Testis (tissue), 3 donors: ENCODE data around the gene SKI. TPM values are rescaled to one million over a fixed set of nuclear protein-coding genes. Genes with fewer than 3 reads are reported as not detected.

Source experiments
- DNase-seq: peaks from one replicate; pipeline ENCODE4 v3.0.0-alpha.2; 2019
- H3K27ac ChIP-seq, 2 donors: fragments of 200-600 bp; sonication (generic); one replicate each; pipeline ENCODE4 v1.5.1; 2019
- H3K27me3 ChIP-seq: fragments of 200-600 bp; sonication (generic); one replicate; pipeline ENCODE4 v1.5.1; 2019
- H3K36me3 ChIP-seq: fragments of 200-600 bp; sonication (generic); one replicate; pipeline ENCODE4 v1.5.1; 2017; ENCODE audit warnings: low read depth; ENCODE audit errors: missing control alignments
- H3K4me1 ChIP-seq: fragments of 200-600 bp; sonication (generic); one replicate; pipeline ENCODE4 v1.5.1; 2019
- H3K4me3 ChIP-seq, 2 donors: fragments of 200-600 bp; sonication (generic); one replicate each; pipeline ENCODE4 v1.5.1; 2017 to 2019
- H3K9me3 ChIP-seq: fragments of 200-600 bp; sonication (generic); one replicate; pipeline ENCODE4 v1.5.1; 2017
- CTCF ChIP-seq, 3 experiments: fragments of 450-650 bp in 2 of 3; fragments of 200-600 bp in 1 of 3; sonication (generic) in 1 of 3; IDR thresholded peaks; one replicate each; pipeline ENCODE4 v1.5.1; 2016 to 2019; ENCODE audit warnings: antibody characterized with exemption in 3 of 3, mild to moderate bottlenecking in 2 of 3, moderate library complexity in 1 of 3
- POLR2A ChIP-seq: fragments of 450-650 bp; IDR thresholded peaks from one replicate; pipeline ENCODE4 v1.6.1; 2017; ENCODE audit warnings: antibody characterized with exemption, mild to moderate bottlenecking, moderate library complexity
- WGBS, 2 donors: methylation state at CpG; one replicate each; pipeline ENCODE4 v1.1.5; 2018; 5-methylcytosine and 5-hydroxymethylcytosine counted together
- intact Hi-C: fragments of 100-400 bp; cut with DNase I; formaldehyde crosslinking; loops from one replicate; pipeline ENCODE4 v1.15.1; 2023; ENCODE audit warnings: low total_unique reads
- polyA plus RNA-seq: library from polyadenylated mRNA; stranded (reverse); fragments of 350-450 nt; fragmentation: Illumina TruSeq; extraction: RNeasy Lipid Tissue Mini Kit (QIAGEN cat#74804); gene quantifications from one replicate; pipeline ENCODE4 v1.2.3, GENCODE V29; 2014; ENCODE audit warnings: low read depth, low replicate concordance; ENCODE audit not compliant: insufficient read depth
- total RNA-seq, 2 donors: library from RNA; depleted of rRNA; stranded (reverse); fragments of >200 nt; gene quantifications; one replicate each; pipeline ENCODE4 v1.2.3, GENCODE V29; 2016

SKI gene
- total and polyA plus RNA-seq, 3 donors from 2014 or later = 40.2 to 87.1 (median 85.7) TPM

DNA sequence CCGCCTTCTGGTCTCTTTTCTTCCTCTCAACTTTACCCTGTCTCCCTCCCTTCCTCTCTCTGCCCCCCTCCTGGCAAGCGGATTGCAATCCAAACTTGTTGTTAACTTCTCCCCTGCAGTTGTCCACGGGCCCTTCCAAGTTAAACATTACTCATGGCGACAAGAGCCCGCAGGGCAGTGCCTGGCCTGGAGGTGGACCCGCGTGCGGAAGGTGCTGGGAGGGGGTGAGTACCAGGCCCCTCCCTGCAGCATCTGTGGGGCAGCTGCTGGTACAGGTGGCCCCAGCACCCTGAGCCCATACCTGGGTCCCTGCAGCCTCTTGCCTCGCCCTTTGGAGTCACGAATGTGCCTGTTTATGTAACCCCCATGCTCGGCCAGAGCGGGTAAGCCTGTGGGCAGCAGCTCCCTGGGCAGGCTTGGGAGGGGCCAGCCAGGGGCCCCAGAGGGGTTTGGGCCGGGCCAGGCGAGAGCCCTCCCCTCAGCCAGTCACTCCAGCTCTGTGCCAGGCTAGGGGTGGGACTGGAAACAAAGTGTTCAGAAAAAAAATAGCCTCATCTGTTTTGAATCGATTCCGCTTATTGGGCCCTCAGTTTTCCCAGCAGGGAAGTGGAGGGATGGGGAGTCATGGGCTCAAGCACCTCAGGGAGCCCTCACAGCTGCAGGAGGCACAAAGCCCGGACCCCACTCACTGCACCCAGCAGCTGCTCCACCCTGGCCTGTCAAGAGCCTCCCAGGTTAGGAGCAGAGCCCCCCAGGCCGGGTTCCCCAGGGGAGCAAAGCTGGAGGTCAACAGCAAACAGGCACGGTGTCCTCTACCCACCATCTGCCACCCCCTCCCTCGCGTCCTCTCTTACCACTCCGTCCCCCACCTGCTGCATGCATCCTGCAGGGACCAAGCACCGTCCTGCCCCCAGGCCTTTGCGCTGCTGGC, 19.5 kb upstream of the SKI start:
- no peaks in the 10 kb centered on the region for H3K27me3 ChIP-seq
- H3K9me3 ChIP-seq = no peaks in the 10 kb centered on the region
- peak overlapping the region; percentile 84 to 94 for H3K27ac ChIP-seq
- H3K4me3 ChIP-seq = no peak overlapping the region
- H3K4me1 ChIP-seq = peaks cover 60% of the 10 kb centered on the region
- intact Hi-C loops = loop anchor here (10.0 kb wide), 1 partner anchor 106 kb away; no protein-coding TSS in a partner anchor
- WGBS, 2 donors = 71 to 75% methylated on average over 19 to 23 of the region's 24 CpGs
- H3K36me3 ChIP-seq = no peaks in the 10 kb centered on the region
- no peak for DNase-seq
- no peak for TF ChIP-seq CTCF (IDR thresholded peaks at IDR 0.05)
- no peak for TF ChIP-seq POLR2A

DNA sequence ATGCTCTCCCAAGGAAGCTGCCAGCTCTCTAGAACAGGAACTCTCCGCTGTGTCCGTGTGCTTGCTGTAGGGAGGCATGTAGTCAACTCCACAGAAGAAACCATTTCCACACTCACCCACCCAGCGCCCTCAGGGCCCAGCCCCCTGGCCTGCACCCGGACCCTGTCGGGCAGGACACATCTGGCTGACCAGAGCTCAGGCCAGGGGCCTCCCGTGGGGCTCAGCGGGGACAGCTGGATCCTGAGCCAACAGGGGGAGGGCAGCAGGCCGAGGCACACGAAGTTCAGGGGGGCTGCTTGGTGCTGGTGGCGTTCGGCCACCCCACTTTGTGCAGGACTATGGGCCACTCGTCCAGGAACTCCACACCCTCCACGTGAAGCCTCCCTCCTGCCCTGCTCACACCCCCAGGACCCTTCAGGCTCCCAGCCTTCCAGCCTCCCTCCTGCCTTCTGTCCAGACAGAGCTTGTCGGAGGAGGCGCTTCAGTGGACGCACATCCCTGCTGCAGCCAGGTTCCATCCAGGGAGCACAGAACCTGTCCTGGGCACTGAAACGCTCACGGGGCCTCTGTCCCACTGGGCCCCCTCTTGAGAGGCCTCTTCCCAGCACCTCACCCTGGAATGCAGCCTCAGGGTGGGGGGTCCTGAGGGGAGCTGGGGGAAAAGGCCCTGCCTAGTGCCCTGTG, 18.6 kb upstream of the SKI start:
- Histone ChIP-seq H3K27ac (peak overlapping the region; percentile 16 to 94), H3K9me3 (no peaks in the 10 kb centered on the region), H3K4me1 (peaks cover 69% of the 10 kb centered on the region), H3K4me3 (no peak overlapping the region), H3K36me3 (no peaks in the 10 kb centered on the region), H3K27me3 (no peaks in the 10 kb centered on the region)
- TF ChIP-seq POLR2A = no peak
- no peak for TF ChIP-seq CTCF (IDR thresholded peaks at IDR 0.05)
- no peak for DNase-seq
- 51 to 77% methylated on average over 9 to 18 of the region's 18 CpGs for WGBS, 2 donors
- intact Hi-C loops = loop anchor here (10.0 kb wide), 1 partner anchor 105 kb away; no protein-coding TSS in a partner anchor

DNA sequence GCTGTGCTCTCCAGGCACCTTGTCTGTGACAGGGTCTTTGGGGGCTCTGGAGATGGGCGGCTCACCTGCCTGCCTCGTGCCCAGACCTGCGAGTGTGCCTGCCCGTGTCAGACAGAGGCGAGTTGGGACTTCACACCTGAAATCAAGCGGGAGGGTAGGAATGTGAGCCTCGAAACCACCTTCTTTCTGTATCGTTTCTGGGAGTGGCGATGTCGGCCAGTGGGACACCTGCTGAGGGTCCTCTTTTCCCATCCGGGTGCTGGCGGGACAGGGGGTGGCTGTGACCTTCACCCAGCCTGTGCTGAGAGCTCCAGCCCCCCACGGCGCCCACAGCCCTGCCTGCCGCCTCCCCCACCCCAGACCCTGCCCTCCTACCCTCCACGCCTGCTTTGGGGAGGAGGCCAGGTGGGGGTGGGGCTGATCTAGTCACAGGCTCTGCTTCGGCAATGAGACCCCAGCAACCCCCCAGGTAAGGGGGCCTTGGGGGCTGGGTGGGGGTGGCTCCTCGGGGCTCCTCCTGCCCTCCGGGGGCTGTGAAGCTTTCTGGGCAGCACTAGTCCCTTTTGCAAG, 17.9 kb upstream of the SKI start:
- peaks cover 73% of the 10 kb centered on the region for H3K4me1 ChIP-seq
- peak overlapping the region in 1 of 2 donors; percentile 94 for H3K27ac ChIP-seq
- TF ChIP-seq CTCF (IDR thresholded peaks at IDR 0.05) (no peak), POLR2A (no peak)
- no peak for DNase-seq
- no peaks in the 10 kb centered on the region for H3K9me3 ChIP-seq
- no peaks in the 10 kb centered on the region for H3K36me3 ChIP-seq
- intact Hi-C loops = no loop called here
- H3K27me3 ChIP-seq = no peaks in the 10 kb centered on the region
- H3K4me3 ChIP-seq = no peak overlapping the region
- 87 to 88% methylated on average over 15 to 17 of the region's 19 CpGs for WGBS, 2 donors

DNA sequence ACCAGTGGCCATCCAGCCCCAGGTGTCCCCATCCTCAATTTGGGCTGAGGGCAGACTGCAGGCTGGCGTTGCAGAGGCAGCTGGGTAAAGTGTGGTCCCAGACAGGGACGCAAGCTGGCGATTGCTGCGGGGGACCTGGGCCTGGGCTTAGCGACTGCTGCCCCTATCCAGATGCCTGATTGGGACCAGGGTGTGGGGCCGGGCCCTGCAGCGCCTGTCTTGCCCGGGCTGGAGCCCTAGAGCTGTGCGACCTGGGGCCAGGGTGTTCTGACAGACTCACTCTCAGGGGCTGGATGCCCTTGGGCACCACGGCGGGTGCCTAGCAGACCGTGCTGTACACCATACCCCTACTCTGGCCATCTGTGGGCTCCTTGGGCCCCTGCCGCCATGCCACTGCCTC, 17.3 kb upstream of the SKI start:
- intact Hi-C loops = no loop called here
- TF ChIP-seq POLR2A = no peak
- no peak for TF ChIP-seq CTCF (IDR thresholded peaks at IDR 0.05)
- DNase-seq = no peak
- H3K36me3 ChIP-seq = no peaks in the 10 kb centered on the region
- no peak overlapping the region for H3K27ac ChIP-seq
- H3K9me3 ChIP-seq = no peaks in the 10 kb centered on the region
- WGBS, 2 donors = 93 to 96% methylated on average over 7 to 13 of the region's 13 CpGs
- no peak overlapping the region for H3K4me3 ChIP-seq
- no peaks in the 10 kb centered on the region for H3K27me3 ChIP-seq
- H3K4me1 ChIP-seq = peaks cover 67% of the 10 kb centered on the region
